ENCODE results near the gene OCA2.

OCA2 gene

DNA sequence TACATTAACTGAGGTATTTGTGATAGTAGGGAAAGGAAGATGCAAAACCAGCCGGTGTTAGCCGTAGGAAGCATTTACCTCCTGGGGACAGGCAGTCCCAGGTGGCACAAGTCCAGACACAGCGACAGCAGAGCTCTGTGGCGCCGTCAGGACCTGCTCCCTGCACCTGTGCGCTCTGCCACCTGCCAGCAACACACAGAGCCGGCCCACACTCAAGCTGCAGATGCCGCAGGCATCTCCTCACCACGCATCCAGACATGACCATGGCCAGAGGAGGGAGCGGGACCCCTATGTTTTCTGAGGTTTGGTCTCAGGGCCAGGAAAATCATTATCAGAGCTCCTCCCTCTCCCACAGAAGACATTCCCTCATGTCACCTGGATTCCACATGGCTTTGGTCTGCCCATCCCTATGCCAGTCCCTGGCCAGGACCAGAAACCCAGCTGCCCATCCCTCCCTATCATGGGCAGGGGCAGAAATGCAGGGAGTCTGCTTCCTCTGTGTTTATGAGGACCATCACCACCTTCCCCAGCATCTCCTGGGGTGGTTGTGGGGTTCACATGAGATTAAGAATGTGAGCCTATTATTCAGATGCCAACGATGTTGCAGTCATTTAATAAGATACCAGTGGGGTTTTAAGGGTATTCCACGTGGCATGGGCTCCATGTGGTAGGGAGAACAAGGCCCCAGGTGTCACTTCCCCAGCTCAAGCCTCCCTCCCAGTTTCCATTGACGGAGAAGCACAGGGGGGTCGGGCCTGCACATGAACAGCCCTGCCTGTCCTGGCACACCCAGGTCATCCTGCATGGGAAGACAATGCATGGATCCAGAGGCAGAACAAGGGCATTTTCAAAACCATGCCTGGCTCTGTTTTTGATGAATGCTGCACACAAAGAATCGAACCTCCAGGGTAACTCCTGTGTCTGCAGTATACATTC, 251.1 kb downstream of the OCA2 start:
- no peak for DNase-seq (ENCODE audit: low read depth)

DNA sequence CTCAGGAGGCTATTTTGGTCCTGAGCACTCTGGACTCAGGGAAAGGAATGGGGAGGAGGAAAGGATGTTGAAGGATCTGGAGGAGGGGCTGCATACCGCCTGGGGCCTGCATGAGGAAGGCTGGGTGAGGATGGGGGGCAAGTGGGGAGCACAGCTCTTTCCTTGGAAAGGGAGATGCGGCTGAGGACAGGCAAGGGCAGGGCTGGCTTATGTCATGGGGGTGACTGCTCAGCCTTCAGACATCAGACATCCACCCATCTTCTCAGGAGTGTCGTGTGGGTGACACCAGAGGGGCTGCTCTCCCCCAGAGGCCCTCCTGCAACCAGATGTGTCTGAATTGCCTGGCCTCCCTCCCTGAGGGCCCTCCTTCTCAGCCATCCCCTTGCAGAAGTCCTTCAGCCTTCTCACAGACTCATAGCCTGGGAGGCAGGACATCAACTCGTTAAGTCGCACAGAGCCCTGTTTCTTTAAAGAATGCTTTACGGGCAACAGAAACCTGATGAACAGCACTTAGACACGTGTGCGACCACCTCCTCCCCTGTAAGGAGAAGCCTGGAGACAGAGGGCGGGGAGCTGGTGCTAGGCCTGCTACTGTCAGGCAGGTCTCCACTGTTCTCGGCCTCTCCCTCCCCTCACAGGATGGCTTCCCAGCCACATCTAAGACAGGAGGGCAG, 252.3 kb downstream of the OCA2 start:
- DNase-seq (ENCODE audit: low read depth) = no peak

DNA sequence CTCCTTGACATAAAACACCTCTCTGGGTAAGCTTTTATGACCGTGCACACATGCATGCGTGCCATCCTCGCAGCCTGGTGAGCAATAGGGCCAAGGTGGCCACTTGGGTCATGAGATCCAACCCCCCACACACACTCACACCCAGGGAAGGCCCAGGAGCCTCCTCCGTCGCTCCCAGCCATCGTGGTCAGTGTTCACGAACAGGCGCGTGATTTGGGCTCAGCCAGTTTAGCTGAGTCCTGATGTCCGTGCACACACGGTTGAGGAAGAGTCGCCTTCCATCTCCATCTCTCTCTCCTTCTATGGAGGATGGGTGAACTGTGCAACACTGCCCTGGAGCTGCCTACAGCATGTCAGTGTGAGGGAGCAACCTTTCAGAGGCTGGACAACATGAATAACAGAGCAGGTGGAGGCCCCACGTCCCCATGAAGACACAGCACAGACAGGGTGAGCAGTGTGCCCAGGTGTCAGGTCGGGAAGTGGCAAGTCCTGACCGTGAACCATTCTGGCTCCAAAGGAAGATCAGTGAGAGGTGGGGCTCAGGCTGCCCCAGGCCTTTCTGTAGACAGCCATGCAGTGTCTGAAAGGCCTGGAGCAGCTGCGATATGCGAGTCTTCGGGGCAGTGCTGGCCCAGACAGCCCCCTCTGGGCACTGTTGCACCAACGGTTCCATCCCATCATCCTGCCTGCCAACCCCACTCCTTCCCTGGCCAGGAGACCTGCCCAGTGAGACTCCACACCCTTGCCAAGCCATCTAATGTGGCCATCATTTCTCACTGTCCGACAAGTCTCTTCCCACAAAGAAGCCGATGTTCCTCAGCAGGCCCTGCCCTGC, 253.4 kb downstream of the OCA2 start:
- DNase-seq (ENCODE audit: low read depth) = no peak

DNA sequence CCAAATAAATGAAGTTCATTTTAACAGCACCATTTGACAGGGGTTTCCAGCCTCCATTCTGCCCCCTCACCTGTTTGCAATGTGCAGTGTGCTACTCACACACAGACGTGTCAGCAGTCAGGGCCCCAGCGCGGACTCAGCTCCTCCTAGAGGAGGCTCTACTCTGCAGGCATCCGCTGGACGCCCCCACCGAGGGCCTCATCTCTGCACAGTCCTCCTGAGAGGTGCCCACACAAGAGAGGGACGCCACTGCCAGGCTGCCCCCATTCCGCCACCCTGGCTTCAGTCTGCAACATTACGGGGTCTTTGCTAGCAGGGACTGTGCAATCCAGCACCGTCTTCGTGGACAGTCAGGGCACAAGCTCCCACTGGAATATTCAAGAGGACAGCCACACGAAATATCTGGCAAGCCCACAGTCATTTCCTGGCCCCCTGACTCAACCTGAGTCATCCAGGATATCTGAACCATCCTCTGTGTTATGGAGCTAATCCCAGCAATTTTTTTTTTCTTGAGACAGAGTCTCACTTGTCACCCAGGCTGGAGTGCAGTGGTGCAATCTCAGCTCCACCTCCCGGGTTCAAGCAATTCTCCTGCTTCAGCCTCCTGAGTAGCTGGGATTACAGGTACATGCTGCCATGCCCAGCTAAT, 255.0 kb downstream of the OCA2 start:
- peak; percentile 16 for DNase-seq (ENCODE audit: low read depth)

DNA sequence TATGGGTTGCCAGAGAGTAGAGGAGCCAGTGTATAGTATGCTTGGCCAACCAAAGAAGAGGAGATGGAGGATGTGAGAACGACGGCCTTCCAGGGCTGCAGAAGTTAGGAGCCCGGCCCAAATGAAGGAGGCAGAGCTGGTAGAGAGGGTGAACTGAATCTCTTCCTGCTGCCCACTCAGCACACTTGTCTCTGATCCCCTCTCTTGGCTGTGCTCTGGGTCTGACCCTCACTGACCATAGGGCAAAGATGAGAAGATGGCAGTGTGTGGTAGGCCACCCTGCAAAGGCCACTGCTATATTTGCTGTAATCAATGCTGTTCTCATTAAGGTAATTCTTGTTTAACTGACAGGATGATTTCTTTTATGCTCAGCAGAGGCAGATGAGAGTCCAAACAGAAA, 256.0 kb downstream of the OCA2 start:
- no peak for DNase-seq (ENCODE audit: low read depth)

DNA sequence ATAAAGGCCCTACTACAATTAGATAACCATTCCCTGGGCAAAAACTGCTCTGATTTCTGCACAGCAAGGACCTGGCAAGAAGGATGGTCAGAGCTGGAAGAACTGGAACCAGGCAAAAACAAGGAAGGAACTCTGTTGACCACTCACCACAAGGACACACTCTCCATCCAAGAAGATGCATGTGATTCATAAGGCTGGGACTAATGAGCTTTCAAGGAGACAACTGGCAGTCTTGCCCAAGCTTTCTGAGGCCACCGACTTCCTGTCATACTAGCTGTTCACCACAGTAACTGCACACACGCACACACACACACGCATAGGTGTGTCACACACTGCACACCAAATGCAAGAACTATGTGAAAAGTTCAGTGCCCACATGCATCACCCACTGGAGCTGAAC, 256.6 kb downstream of the OCA2 start:
- no peak for DNase-seq (ENCODE audit: low read depth)

DNA sequence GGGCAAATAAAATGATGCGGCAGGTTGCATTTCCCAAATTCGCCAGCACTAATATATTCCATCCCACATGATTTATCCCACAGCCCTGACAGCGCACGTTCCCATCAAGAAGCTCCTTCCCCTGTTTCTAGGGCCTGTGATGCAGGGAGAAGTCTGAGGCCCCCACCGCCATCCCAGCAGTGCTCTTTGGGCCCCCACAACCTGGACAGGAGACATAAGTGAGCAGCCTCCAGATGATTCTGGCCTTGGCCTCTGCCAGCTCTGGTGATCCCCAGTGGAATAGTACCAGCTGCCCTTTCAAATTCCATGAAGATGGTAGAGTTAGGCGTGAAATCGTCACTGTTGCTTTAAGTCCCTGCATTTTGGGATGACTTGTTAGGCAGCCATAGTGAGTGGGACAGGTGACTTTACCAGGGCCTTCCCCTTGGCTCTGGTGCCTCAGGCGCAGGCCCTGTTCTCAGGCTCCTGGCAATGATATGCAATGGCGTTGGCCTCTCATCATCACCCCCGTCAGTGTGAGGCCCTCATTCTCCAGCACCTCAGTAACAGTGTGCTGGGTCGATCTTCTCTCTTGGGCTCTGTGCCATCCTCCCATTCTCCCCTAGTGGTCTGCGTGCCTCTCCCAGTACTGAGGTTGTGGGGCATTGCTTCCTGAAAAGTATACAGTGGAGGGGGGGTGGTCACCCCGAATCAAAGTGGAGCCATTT, 263.7 kb downstream of the OCA2 start:
- no peak for DNase-seq (ENCODE audit: low read depth)

DNA sequence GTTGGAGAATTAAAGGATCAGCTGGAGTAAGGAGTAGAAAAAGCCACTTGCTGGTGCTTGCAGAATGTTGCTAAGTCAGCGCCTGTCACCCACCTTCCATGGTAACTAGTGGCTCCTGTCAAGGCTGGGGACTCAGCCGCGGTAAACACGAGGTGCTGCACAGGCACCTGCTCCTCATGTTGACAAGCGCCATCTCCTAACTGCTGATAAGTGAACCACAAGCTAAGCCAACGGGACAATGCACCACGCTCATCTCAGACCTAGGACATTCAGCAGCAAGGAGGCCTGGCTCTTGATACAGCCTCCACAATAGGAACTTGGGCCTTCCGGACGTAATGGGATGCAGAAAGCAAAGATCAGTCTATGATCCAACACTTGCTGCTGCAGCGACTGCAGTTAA, 264.4 kb downstream of the OCA2 start:
- no peak for DNase-seq (ENCODE audit: low read depth)

DNA sequence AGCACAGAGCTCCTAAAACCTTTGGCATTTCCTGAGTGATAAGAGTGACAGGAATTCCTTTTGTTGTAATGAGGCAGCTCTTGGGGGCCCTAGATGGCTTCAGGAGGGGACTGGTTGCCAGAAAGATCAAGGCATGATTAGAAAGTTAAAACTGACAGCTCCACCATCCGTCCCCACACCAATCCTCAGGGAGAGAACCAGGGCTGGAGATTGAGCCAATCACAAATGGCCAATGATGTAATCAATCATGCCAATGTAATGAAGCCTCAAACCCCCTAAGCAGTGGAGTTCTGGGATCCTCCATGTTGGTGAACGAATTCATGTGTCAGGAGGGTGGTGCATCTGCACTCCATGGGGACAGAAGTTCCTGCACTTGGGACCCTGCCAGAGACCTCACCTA, 265.1 kb downstream of the OCA2 start:
- DNase-seq (ENCODE audit: low read depth) = no peak

DNA sequence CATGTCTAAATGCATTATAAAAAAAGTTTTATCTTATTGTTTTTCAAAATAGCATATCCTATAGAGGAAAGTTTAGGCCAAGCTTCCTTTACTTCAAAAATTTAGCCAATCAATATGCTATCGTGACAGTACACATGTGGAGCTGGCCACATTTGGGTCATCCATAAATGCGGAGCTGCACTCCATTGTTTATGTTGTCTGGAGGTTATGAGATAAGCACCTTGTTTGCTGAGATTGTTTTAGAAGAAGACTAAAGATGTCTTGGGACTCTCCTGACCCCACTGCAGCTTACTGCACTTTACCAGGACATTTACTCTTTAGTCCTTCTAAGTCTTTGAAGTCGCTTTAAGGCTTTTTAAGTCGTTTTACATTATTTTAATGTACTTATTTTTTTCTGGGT, 265.9 kb downstream of the OCA2 start:
- DNase-seq (ENCODE audit: low read depth) = no peak

DNA sequence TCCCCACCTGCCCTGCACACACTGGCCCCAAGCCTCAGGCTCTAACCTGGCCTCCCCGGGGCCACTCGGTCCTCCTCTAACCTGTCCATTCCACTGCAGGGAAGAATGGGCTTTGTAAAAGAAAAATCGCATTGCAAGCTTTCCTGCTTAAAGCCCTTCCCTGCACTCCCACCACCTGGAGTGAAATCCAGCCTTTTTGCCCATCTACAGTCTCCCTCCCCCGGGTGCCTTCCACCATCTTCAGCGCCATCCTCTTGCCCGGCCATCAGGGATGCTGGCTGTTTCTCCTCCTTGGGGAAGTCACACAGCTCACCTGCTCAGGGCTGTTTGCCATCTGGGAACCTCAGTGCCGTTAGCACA, 266.9 kb downstream of the OCA2 start:
- DNase-seq (ENCODE audit: low read depth) = no peak

DNA sequence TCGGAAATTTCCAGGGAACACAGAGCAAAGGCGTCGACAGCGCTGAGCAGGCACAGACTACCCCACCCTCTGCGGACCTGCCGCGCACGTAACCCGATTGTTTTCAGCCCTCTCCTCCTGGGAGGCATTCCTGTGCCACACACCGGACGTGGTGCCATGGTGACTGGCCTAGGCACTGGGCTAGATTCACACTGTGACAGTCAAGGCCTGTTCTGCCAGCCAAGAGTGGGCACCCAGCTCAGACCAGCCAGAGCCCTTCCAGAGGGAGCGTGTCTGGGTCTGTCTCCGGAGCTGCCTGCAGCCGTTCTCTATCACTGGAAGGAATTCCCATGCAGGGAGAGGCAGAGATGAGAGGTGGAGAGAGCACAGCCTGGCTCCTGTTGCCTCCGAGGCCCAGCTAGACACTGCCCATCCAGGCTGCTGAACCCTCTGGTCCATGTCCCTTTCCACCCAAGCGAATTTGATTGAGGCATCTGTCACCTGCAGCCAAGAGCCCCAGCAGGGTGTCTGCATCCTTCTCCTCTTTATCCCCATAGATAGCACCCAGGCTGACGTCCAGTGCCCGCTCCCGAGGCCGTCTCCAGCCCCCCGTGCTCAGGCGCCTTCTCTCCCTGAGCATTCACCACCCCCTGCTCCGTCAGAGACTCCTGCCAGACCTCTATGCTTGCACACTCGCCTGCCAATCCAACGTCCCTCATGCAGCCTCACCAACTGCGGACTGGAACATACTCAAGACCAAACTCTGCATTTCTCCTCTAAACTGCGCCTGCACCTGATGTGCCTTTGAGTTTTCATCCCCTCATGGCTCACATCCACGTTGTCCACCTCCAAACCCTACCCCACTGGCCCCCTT, 267.5 kb downstream of the OCA2 start:
- no peak for DNase-seq (ENCODE audit: low read depth)

DNA sequence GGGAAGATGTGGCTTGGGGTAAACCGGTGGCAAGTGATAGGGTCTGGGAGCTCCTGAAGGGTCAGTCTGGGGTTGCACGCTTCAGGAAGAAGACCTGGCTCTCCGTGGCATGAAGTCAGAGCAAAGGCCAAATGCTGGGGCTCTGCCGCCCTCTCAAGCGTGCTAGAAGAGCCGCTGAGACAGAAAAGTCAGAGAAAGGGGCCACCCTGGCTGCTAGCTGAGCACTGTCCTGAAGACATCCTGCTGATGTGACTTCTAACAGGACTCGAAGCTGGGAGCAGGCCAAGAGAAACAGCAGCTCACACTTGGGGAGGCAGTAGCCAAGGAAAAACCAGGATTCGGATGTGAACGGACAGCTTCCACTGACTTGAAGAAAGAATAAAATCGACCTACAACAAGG, 270.4 kb downstream of the OCA2 start:
- no peak for DNase-seq (ENCODE audit: low read depth)

DNA sequence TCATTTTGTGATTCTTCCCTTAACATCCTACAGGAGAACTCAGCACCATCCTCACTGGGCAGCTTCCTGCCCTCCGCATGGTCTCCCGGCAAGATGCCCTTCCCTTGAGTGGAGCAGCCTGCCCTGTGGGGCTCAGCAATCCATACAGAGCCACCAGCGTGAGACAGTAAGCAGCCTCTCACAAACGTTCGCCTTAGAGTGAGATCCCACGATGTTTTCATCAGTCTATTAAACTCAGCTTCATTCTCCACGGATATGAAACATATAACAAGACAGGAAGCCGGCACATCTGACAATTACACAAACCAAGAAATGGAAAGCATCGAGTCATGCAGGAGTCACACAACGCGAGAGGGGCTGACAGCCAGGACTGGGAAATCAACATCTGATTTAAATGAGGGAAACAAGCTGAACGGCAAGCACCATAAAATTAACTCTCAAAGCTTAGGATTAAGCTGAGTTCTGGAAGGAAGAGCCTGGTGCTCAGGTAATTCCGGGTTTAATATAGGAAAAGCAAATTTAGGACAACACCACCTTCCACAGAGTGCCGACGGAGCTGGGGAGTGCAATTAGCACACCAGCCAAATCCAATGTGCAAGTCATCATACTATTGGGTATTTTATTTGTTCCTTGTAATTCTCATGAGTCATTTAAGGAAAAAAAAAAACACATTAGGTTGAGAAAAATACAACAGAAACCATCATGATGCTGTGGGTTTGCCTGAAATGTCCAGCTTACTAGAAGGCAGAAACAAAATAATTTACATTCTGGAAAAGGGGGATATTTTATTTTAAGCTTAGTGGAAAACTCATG, 272.0 kb downstream of the OCA2 start:
- DNase-seq (ENCODE audit: low read depth) = no peak

DNA sequence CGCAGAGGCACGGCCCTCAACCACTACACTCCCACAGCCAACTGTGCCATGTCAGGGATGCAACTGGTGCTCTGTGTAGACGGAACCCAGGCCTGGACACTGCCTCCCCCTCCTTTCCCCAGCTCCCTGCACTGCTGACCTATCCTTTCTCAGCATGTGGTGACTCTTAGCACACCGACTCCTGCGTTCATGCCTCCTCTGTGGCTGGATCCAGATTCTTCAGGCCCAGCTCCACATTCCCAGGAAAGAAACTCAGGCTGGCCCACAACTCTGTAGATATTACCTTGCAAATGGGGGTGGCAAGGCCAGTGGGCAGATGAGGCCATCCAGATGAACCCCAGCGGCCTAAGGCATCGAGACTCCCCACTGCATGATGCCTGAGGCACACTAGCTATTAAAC, 272.7 kb downstream of the OCA2 start:
- no peak for DNase-seq (ENCODE audit: low read depth)

DNA sequence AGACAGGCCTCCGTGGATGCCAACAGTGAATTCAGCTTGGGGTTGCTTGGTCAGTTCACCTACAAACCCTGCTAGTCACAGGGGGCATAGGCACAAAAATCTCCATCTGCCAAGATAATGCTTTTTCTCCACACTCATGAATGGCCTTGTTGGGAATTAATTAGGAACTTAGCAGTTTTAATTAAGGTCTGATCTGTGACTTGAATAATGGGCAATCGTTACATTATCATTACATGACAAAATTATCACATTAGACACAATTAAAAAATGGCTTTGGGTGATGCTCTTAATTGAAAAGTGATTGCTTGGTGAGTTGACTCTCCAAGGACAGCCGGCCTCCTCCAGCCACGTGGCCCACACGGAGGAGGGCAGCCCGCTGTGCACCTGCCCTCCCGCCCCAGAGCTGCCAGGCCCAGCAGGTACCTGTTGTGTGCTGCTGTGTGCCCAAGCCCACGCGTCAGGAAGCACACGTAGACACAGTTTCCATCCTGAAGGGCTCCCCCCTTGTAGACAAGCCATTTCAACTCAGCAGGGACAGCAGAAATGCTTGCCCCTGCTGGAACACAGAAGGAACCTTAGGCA, 274.2 kb downstream of the OCA2 start:
- DNase-seq (ENCODE audit: low read depth) = no peak

DNA sequence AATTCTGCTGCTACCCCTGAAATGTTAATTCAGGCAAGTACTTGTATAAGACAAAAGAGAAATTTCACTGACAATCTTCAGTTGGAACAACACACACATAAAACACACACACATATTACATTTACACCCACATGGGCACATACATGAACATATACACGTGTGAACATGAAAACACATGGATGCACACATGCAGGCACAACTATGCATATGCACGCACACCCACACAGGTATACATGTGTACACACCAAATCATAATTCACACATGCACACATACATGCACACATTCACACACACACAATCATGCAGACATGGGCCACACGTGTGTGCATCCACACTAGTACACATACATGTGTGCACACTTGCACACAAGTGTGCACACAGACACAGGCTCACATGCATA, 277.8 kb downstream of the OCA2 start:
- DNase-seq (ENCODE audit: low read depth) = no peak

DNA sequence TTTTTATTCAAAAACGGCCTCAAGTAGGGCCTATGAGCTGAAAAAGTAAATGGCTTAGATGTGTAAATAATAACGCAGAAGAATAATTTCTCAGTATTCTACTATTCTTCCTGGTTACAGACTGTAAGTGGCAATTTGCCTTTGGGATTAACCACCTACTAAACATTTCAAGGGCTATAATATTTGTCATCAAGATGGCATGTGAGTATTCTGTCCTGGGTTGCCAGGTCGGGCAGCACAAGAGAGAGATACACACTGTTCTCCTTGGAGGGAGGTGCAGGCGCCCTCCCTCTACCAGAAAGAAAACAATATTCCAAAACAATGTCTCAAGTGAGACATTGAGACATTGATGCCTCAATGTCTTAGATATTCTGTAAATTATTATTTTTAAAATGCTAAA, 278.4 kb downstream of the OCA2 start:
- DNase-seq (ENCODE audit: low read depth) = no peak

DNA sequence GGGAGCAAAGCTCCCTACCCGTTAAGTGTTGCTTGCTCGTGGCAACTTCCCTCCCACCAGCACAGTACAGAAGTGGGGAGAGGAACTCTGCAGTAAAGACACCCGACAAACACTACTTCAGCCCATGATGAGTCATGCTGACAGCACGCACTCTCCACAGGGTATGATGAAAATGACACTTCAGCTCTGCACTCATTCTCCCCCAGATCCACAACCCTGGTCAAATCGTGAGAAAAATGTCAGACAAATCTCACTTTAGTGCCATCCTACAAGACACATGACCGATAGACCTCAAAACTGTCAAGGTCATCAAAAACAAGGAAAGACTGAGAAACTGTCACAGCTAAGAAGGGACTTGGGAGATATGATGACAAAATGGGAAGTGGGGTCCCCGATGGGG, 278.9 kb downstream of the OCA2 start:
- no peak for DNase-seq (ENCODE audit: low read depth)
